ENCODE measurements around the gene DMD. TPM values are rescaled to one million over a fixed set of nuclear protein-coding genes. Genes with fewer than 3 reads are reported as not detected.

DMD gene
- total and polyA plus RNA-seq, 2 of the 13 experiments (the other 11 are each of a cell fraction or from before 2014, with no cell fraction given): 17.6 to 25.9 TPM

DNA sequence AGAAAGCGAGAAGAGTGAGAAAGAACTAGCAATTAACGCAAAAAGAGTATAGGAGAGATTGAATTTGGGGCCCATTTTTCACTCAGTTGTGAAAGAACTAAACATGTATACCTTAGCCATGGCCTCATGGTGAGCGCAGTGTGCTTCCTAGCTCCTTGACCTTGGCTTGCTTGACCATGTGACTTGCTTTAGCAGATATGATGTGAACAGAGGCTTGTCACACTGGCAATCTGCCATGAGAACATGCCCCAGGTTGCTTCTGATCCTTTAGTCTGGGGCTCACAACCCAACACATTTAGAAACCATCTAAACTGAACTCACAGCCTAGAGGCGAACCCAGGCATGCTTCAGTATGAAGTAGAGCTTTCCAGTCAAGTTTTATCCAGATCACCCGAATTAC is 1879.4 kb downstream of the DMD start:
- no peaks in the 10 kb centered on the region for H4K20me1 ChIP-seq (ENCODE audit: insufficient read depth, low read length)
- H3K4me1 ChIP-seq (ENCODE audit: insufficient read depth, low read length): no peaks in the 10 kb centered on the region
- no peak overlapping the region for H3K4me3 ChIP-seq (replicated peaks in 1 of 3; ENCODE audit: insufficient read depth in 1 of 3, low read depth in 2 of 3, low read length in 3 of 3)
- FAIRE-seq: no peak
- no peaks in the 10 kb centered on the region for H3K27me3 ChIP-seq (ENCODE audit: control insufficient read depth in 1 of 2, insufficient read depth in 2 of 2, low read length in 2 of 2)
- no peak for ATAC-seq
- TF ChIP-seq, protein P1, sequence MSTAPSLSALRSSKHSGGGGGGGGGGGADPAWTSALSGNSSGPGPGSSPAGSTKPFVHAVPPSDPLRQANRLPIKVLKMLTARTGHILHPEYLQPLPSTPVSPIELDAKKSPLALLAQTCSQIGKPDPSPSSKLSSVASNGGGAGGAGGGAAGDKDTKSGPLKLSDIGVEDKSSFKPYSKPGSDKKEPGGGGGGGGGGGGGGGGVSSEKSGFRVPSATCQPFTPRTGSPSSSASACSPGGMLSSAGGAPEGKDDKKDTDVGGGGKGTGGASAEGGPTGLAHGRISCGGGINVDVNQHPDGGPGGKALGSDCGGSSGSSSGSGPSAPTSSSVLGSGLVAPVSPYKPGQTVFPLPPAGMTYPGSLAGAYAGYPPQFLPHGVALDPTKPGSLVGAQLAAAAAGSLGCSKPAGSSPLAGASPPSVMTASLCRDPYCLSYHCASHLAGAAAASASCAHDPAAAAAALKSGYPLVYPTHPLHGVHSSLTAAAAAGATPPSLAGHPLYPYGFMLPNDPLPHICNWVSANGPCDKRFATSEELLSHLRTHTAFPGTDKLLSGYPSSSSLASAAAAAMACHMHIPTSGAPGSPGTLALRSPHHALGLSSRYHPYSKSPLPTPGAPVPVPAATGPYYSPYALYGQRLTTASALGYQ (CRISPR knock-in tag; IDR thresholded peaks at IDR 0.05): no peak
- TF ChIP-seq CCAR2 (optimal IDR thresholded peaks at IDR 0.05; ENCODE audit: low read depth, low read length) (no peak), GABPA (IDR thresholded peaks at IDR 0.05; ENCODE audit: low read depth, low read length) (no peak), GABPA (CRISPR knock-in tag; IDR thresholded peaks at IDR 0.05; ENCODE audit: low read depth) (no peak), ZFY (CRISPR knock-in tag; IDR thresholded peaks at IDR 0.05) (no peak)
- TF ChIP-seq, protein P2, sequence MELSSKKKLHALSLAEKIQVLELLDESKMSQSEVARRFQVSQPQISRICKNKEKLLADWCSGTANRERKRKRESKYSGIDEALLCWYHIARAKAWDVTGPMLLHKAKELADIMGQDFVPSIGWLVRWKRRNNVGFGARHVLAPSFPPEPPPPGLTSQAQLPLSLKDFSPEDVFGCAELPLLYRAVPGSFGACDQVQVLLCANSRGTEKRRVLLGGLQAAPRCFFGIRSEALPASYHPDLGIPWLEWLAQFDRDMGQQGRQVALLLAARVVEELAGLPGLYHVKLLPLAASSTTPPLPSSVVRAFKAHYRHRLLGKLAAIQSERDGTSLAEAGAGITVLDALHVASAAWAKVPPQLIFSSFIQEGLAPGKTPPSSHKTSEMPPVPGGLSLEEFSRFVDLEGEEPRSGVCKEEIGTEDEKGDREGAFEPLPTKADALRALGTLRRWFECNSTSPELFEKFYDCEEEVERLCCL (CRISPR knock-in tag; IDR thresholded peaks at IDR 0.05; ENCODE audit: borderline replicate concordance): no peak
- H3K79me2 ChIP-seq (ENCODE audit: insufficient read depth, low read length): no peaks in the 10 kb centered on the region
- no peak overlapping the region for H2AFZ ChIP-seq (ENCODE audit: low read length)
- no peak overlapping the region for H3K27ac ChIP-seq (ENCODE audit: extremely low read length, insufficient read depth, low read length)
- WGBS (ENCODE audit: low lambda C conversion rate): 38% methylated on average over 5 of the region's 5 CpGs
- POLR2A ChIA-PET: no interaction called here
- H3K4me2 ChIP-seq (ENCODE audit: low read depth, low read length): no peak overlapping the region
- BruUV-seq (replicated peaks): no TSS peak
- intact Hi-C loops (cut with micrococcal nuclease; ENCODE audit: unreplicated experiment): no loop called here
- no peaks in the 10 kb centered on the region for H3K36me3 ChIP-seq (replicated peaks in 1 of 2; ENCODE audit: control insufficient read depth in 1 of 2, insufficient read depth in 2 of 2, low read length in 2 of 2)
- DNase-seq (ENCODE audit: low spot score): no peak
- no peak overlapping the region for H3K9ac ChIP-seq (ENCODE audit: insufficient read depth, low read depth, low read length)
- in situ Hi-C loops (cut with HindIII; ENCODE audit: extremely low pct_ligation_motif_present, low pct_unique_long_range_greater_than_20kb): no loop called here
- H3K9me3 ChIP-seq (ENCODE audit: low read length): no peaks in the 10 kb centered on the region
- CTCF ChIA-PET (ENCODE audit: low intra/inter-chr PET ratio, low total read pairs): no interaction called here

GRCh38 chrX:31331015-31331414 is 1880.3 kb downstream of the DMD start:
- Histone ChIP-seq H3K36me3 (replicated peaks in 1 of 2; ENCODE audit: control insufficient read depth in 1 of 2, insufficient read depth in 2 of 2, low read length in 2 of 2) (no peaks in the 10 kb centered on the region), H3K79me2 (ENCODE audit: insufficient read depth, low read length) (no peaks in the 10 kb centered on the region), H3K4me3 (replicated peaks in 1 of 3; ENCODE audit: insufficient read depth in 1 of 3, low read depth in 2 of 3, low read length in 3 of 3) (no peak overlapping the region), H3K27me3 (ENCODE audit: control insufficient read depth in 1 of 2, insufficient read depth in 2 of 2, low read length in 2 of 2) (no peaks in the 10 kb centered on the region), H2AFZ (ENCODE audit: low read length) (no peak overlapping the region), H3K27ac (ENCODE audit: extremely low read length, insufficient read depth, low read length) (no peak overlapping the region), H4K20me1 (ENCODE audit: insufficient read depth, low read length) (no peaks in the 10 kb centered on the region), H3K4me2 (ENCODE audit: low read depth, low read length) (no peak overlapping the region), H3K4me1 (ENCODE audit: insufficient read depth, low read length) (no peaks in the 10 kb centered on the region), H3K9ac (ENCODE audit: insufficient read depth, low read depth, low read length) (no peak overlapping the region), H3K9me3 (ENCODE audit: low read length) (no peaks in the 10 kb centered on the region)
- POLR2A ChIA-PET: no interaction called here
- ATAC-seq: no peak
- intact Hi-C loops (cut with micrococcal nuclease; ENCODE audit: unreplicated experiment) (no loop called here), in situ Hi-C loops (cut with HindIII; ENCODE audit: extremely low pct_ligation_motif_present, low pct_unique_long_range_greater_than_20kb) (no loop called here)
- 9% methylated on average over 1 of the region's 1 CpG for WGBS (ENCODE audit: low lambda C conversion rate)
- CTCF ChIA-PET (ENCODE audit: low intra/inter-chr PET ratio, low total read pairs): no interaction called here
- BruUV-seq (replicated peaks): no TSS peak
- no peak for DNase-seq (ENCODE audit: low spot score)
- no peak for FAIRE-seq
- no peak for TF ChIP-seq KDM3A (CRISPR knock-in tag; IDR thresholded peaks at IDR 0.05; ENCODE audit: low read depth)
- TF ChIP-seq KLF9 (CRISPR knock-in tag; IDR thresholded peaks at IDR 0.05; ENCODE audit: low read depth): no peak
- TF ChIP-seq MBD4 (IDR thresholded peaks at IDR 0.05; ENCODE audit: borderline replicate concordance, low read length): no peak
- TF ChIP-seq, protein P3, sequence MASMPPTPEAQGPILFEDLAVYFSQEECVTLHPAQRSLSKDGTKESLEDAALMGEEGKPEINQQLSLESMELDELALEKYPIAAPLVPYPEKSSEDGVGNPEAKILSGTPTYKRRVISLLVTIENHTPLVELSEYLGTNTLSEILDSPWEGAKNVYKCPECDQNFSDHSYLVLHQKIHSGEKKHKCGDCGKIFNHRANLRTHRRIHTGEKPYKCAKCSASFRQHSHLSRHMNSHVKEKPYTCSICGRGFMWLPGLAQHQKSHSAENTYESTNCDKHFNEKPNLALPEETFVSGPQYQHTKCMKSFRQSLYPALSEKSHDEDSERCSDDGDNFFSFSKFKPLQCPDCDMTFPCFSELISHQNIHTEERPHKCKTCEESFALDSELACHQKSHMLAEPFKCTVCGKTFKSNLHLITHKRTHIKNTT (CRISPR knock-in tag; IDR thresholded peaks at IDR 0.05): no peak

Measured in HepG2 (cell line).